Pancreas (tissue), 10 donors: Measurements from ENCODE around the gene KREMEN1. TPM values are rescaled to one million over a fixed set of nuclear protein-coding genes. Genes with fewer than 3 reads are reported as not detected.
A peak's percentile ranks its signal among the peaks of the same experiment; 100 is the strongest.

Experiments
- ATAC-seq, 4 donors: fragments of 200-7000 bp; cut with Tn5 transposase; one replicate each; pipeline versions ENCODE4 v1.8.0 to v1.9.1; 2020; ENCODE audit warnings: mild to moderate bottlenecking in 4 of 4, moderate library complexity in 4 of 4
- DNase-seq, 6 donors: peaks; one replicate each; pipeline ENCODE4 v3.0.0-alpha.2; 2020
- FAIRE-seq: peaks from 2 replicates; lab custom pipeline; 2012; peaks lifted over from hg19 to GRCh38; lab: Jason Lieb, UNC
- H3K27ac ChIP-seq, 4 donors: fragments of 200-600 bp; sonication (generic); 1 replicate in 3 of 4; 2 replicates in 1 of 4; pipeline versions ENCODE4 v1.5.0 to v1.8.0; 2020
- H3K27me3 ChIP-seq, 4 donors: fragments of 200-600 bp; one replicate each; pipeline ENCODE4 v1.8.0; 2021
- H3K36me3 ChIP-seq, 3 donors: fragments of 200-600 bp; sonication (generic) in 1 of 3; one replicate each; pipeline versions ENCODE4 v1.5.0 to v1.8.0; 2020 to 2021
- H3K4me1 ChIP-seq, 3 donors: fragments of 200-600 bp; one replicate each; pipeline ENCODE4 v1.8.0; 2021
- H3K4me3 ChIP-seq, 4 donors: fragments of 200-600 bp; sonication (generic) in 2 of 4; one replicate each; pipeline versions ENCODE4 v1.5.0 to v1.8.0; 2020 to 2021
- H3K9me3 ChIP-seq, 4 donors: fragments of 200-600 bp; one replicate each; pipeline ENCODE4 v1.8.0; 2021
- CTCF ChIP-seq, 4 donors: fragments of 200-600 bp; sonication (generic) in 3 of 4; IDR thresholded peaks; one replicate each; pipeline versions ENCODE4 v1.5.0 to v1.8.0; 2021; ENCODE audit warnings: antibody characterized with exemption in 4 of 4
- WGBS, 2 donors: extraction: QIAGEN DNeasy Blood & Tissue Kit; methylation state at CpG; one replicate each; pipeline ENCODE4 v1.1.7; 2013; 5-methylcytosine and 5-hydroxymethylcytosine counted together
- intact Hi-C, 3 donors: fragments of 100-400 bp; cut with DNase I; formaldehyde crosslinking; loops; one replicate each; pipeline versions ENCODE4 v1.11.1 to v1.14.2; 2022
- polyA plus RNA-seq, 2 donors: library from polyadenylated mRNA; stranded (reverse); fragments of 200-250 nt; gene quantifications; one replicate each; pipeline ENCODE4 v1.2.3, GENCODE V29; 2013
- total RNA-seq, 6 donors: library from RNA; stranded (reverse); fragmentation: NEBNext Ultra II Directional in 4 of 6; extraction: Animal tissue kit (Norgen Biotek cat#: 25700) in 4 of 6; gene quantifications; one replicate each; pipeline versions ENCODE4 v1.2.1 to v1.2.4, GENCODE V29; 2021 to 2023
- donor health status: healthy with polysubstance abuse.
- donor health status: DM: no; HTN: no; CAD: no; lungs with moderate emphysema.
- donor health status: DM: no; HTN: no; CAD: no.
- donor health status: control.
- donor health status: control.
- donor health status: Bipolar disorder and iron deficiency.
- donor health status: DM: yes; HTN: yes; CAD: no.
- donor health status: DM: no; HTN: no; CAD: no.
- donor health status: DM: no; HTN: no; CAD: no.
- donor health status: DM: yes; HTN: yes; CAD: no.

The KREMEN1 gene
- total and polyA plus RNA-seq, 8 donors = 3.3 to 8.7 (median 4.5) TPM

- Histone ChIP-seq H3K4me3 (no peak overlapping the region), H3K4me1 (no peaks in the 10 kb centered on the region), H3K36me3 (no peaks in the 10 kb centered on the region), H3K27me3 (no peaks in the 10 kb centered on the region), H3K27ac (no peak overlapping the region), H3K9me3 (no peaks in the 10 kb centered on the region)
- intact Hi-C loops = no loop called here
- no peak for TF ChIP-seq CTCF (IDR thresholded peaks at IDR 0.05)
- ATAC-seq (no peak), DNase-seq (peak in 1 of 6 donors; percentile 69), FAIRE-seq (no peak)
- WGBS, 2 donors = 72 to 76% methylated on average over 11 of the region's 11 CpGs
Measured at GRCh38 chr22:29207562-29208501, 135.0 kb downstream of the KREMEN1 start.

GRCh38 chr22:29208502-29208862, 135.6 kb downstream of the KREMEN1 start:
- no peaks in the 10 kb centered on the region for H3K27me3 ChIP-seq
- no peak overlapping the region for H3K4me3 ChIP-seq
- ATAC-seq (no peak), DNase-seq (no peak), FAIRE-seq (no peak)
- TF ChIP-seq CTCF (IDR thresholded peaks at IDR 0.05) = no peak
- WGBS, 2 donors = 83 to 91% methylated on average over 4 of the region's 4 CpGs
- no peak overlapping the region for H3K27ac ChIP-seq
- H3K36me3 ChIP-seq = no peaks in the 10 kb centered on the region
- H3K9me3 ChIP-seq = no peaks in the 10 kb centered on the region
- H3K4me1 ChIP-seq = no peaks in the 10 kb centered on the region
- intact Hi-C loops = no loop called here

- no peak for FAIRE-seq
- DNase-seq = peak in 1 of 6 donors; percentile 70
- intact Hi-C loops = no loop called here
- no peak for ATAC-seq
- WGBS, 2 donors = 67 to 76% methylated on average over 16 to 17 of the region's 17 CpGs
- Histone ChIP-seq H3K27ac (no peak overlapping the region), H3K9me3 (no peaks in the 10 kb centered on the region), H3K36me3 (no peaks in the 10 kb centered on the region), H3K4me3 (no peak overlapping the region), H3K4me1 (no peaks in the 10 kb centered on the region), H3K27me3 (no peaks in the 10 kb centered on the region)
- TF ChIP-seq CTCF (IDR thresholded peaks at IDR 0.05) = no peak
Measured at GRCh38 chr22:29208879-29209623, 136.2 kb downstream of the KREMEN1 start.

GRCh38 chr22:29209624-29209929, 136.7 kb downstream of the KREMEN1 start:
- Histone ChIP-seq H3K9me3 (no peaks in the 10 kb centered on the region), H3K27ac (no peak overlapping the region), H3K4me3 (no peak overlapping the region), H3K36me3 (no peaks in the 10 kb centered on the region), H3K27me3 (no peaks in the 10 kb centered on the region), H3K4me1 (no peaks in the 10 kb centered on the region)
- WGBS, 2 donors = 95 to 98% methylated on average over 3 of the region's 3 CpGs
- intact Hi-C loops = no loop called here
- ATAC-seq (no peak), DNase-seq (no peak), FAIRE-seq (no peak)
- no peak for TF ChIP-seq CTCF (IDR thresholded peaks at IDR 0.05)
